C4-2B (cell line): ENCODE measurements around the gene USP7.

ENCODE experiments used
- H3K27ac ChIP-seq: fragments of 450-650 bp; 2 replicates; pipeline ENCODE4 v1.5.1; 2017
- CTCF ChIP-seq: fragments of 450-650 bp; conservative IDR thresholded peaks from 2 replicates; pipeline ENCODE4 v1.5.1; 2017; ENCODE audit warnings: mild to moderate bottlenecking
- ZFX ChIP-seq: fragments of 450-650 bp; IDR thresholded peaks from 2 replicates; pipeline ENCODE4 v1.6.1; 2017

The USP7 gene

GRCh38 chr16:8903004-8903403 is 60.7 kb downstream of the USP7 start:
- no peak overlapping the region for H3K27ac ChIP-seq
- no peak for TF ChIP-seq CTCF
- TF ChIP-seq ZFX: no peak

- TF ChIP-seq ZFX: no peak
- no peak for TF ChIP-seq CTCF
Measured at GRCh38 chr16:8901320-8901861, 62.3 kb downstream of the USP7 start.

GRCh38 chr16:8900343-8900742 is 63.4 kb downstream of the USP7 start:
- TF ChIP-seq ZFX (no peak), CTCF (no peak)
- H3K27ac ChIP-seq: no peak overlapping the region

More at GRCh38 chr16:8901320-8901861, 62.3 kb downstream of the USP7 start:
- H3K27ac ChIP-seq: no peak overlapping the region

GRCh38 chr16:8899709-8900317 is 63.9 kb downstream of the USP7 start:
- H3K27ac ChIP-seq: no peak overlapping the region
- TF ChIP-seq CTCF (no peak), ZFX (no peak)

- no peak overlapping the region for H3K27ac ChIP-seq
- no peak for TF ChIP-seq ZFX
- TF ChIP-seq CTCF: no peak
Measured at GRCh38 chr16:8898660-8899318, 64.9 kb downstream of the USP7 start.

GRCh38 chr16:8894736-8895334 is 68.9 kb downstream of the USP7 start:
- H3K27ac ChIP-seq: no peak overlapping the region
- TF ChIP-seq CTCF: no peak
- TF ChIP-seq ZFX: no peak

GRCh38 chr16:8893976-8894690 is 69.6 kb downstream of the USP7 start:
- TF ChIP-seq ZFX (no peak), CTCF (no peak)
- H3K27ac ChIP-seq: no peak overlapping the region
